ENCODE measurements around the gene LRP1.

The LRP1 gene

DNA sequence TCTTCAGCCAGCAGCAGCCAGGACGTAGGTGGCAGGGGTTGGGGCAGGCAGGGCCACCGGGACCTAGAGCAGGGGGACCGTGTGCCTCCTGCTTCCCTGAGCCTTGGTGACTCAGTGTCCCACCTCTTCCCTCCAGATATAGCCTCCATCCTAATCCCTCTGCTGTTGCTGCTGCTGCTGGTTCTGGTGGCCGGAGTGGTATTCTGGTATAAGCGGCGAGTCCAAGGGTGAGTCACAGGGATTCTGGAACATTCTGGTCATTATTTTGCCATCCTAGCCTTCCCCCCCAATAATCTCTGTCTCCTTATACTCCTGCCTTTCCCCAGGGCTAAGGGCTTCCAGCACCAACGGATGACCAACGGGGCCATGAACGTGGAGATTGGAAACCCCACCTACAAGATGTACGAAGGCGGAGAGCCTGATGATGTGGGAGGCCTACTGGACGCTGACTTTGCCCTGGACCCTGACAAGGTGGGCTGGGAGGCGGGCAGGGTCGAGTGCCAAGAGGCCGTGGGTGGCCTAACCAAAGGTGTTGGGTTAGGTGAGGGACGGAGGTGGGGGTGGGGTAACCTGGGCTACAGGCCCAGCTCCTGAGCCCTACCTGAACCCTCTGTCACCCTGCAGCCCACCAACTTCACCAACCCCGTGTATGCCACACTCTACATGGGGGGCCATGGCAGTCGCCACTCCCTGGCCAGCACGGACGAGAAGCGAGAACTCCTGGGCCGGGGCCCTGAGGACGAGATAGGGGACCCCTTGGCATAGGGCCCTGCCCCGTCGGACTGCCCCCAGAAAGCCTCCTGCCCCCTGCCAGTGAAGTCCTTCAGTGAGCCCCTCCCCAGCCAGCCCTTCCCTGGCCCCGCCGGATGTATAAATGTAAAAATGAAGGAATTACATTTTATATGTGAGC lies 83.8 kb downstream of the LRP1 start:
- TF ChIP-seq, protein P1, sequence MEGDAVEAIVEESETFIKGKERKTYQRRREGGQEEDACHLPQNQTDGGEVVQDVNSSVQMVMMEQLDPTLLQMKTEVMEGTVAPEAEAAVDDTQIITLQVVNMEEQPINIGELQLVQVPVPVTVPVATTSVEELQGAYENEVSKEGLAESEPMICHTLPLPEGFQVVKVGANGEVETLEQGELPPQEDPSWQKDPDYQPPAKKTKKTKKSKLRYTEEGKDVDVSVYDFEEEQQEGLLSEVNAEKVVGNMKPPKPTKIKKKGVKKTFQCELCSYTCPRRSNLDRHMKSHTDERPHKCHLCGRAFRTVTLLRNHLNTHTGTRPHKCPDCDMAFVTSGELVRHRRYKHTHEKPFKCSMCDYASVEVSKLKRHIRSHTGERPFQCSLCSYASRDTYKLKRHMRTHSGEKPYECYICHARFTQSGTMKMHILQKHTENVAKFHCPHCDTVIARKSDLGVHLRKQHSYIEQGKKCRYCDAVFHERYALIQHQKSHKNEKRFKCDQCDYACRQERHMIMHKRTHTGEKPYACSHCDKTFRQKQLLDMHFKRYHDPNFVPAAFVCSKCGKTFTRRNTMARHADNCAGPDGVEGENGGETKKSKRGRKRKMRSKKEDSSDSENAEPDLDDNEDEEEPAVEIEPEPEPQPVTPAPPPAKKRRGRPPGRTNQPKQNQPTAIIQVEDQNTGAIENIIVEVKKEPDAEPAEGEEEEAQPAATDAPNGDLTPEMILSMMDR (IDR thresholded peaks at IDR 0.05): no peak
- Histone ChIP-seq H3K9me3 (ENCODE audit: control insufficient read depth, low read length) (no peaks in the 10 kb centered on the region), H3K4me3 (ENCODE audit: low read depth, low read length) (no peak overlapping the region), H3K79me2 (no peaks in the 10 kb centered on the region), H3K36me3 (ENCODE audit: control insufficient read depth, insufficient read depth, low read length) (no peaks in the 10 kb centered on the region), H3K9ac (no peak overlapping the region), H2AFZ (no peak overlapping the region), H3K27me3 (ENCODE audit: control insufficient read depth, insufficient read depth, low read length) (peaks cover 10% of the 10 kb centered on the region), H3K4me2 (ENCODE audit: low read length) (no peak overlapping the region), H3K27ac (no peak overlapping the region), H3K4me1 (peaks cover 4% of the 10 kb centered on the region)

DNA sequence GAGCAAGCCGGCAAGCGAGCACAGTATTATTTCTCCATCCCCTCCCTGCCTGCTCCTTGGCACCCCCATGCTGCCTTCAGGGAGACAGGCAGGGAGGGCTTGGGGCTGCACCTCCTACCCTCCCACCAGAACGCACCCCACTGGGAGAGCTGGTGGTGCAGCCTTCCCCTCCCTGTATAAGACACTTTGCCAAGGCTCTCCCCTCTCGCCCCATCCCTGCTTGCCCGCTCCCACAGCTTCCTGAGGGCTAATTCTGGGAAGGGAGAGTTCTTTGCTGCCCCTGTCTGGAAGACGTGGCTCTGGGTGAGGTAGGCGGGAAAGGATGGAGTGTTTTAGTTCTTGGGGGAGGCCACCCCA lies 84.4 kb downstream of the LRP1 start:
- no peak overlapping the region for H3K27ac ChIP-seq
- H3K4me1 ChIP-seq: peaks cover 6% of the 10 kb centered on the region

DNA sequence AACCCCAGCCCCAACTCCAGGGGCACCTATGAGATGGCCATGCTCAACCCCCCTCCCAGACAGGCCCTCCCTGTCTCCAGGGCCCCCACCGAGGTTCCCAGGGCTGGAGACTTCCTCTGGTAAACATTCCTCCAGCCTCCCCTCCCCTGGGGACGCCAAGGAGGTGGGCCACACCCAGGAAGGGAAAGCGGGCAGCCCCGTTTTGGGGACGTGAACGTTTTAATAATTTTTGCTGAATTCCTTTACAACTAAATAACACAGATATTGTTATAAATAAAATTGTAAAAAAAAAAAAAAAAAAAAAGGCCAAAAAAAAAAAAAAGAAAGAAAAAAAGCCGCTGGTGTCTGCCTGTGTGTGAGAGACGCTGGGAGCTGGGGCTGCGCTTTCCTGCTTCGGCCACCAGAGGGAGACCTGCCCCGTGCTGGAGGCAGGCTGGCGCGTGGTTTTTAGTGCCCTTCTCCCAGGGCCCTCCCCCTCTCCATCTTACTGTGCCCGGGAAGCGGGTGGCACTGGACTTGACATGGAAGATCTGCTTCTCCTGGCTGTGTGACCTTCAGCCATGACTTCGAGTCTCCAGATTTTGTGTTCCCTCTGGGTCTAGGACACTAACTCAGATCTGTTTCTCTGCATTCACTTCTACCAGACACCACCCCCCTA lies 84.9 kb downstream of the LRP1 start:
- no peak overlapping the region for H3K27ac ChIP-seq
- no peak overlapping the region for H3K4me3 ChIP-seq (ENCODE audit: low read depth, low read length)
- H3K27me3 ChIP-seq (ENCODE audit: control insufficient read depth, insufficient read depth, low read length): peaks cover 10% of the 10 kb centered on the region
- no peak overlapping the region for H2AFZ ChIP-seq
- no peaks in the 10 kb centered on the region for H3K79me2 ChIP-seq
- H3K4me2 ChIP-seq (ENCODE audit: low read length): no peak overlapping the region
- peaks cover 7% of the 10 kb centered on the region for H3K4me1 ChIP-seq
- H3K36me3 ChIP-seq (ENCODE audit: control insufficient read depth, insufficient read depth, low read length): no peaks in the 10 kb centered on the region
- TF ChIP-seq, protein P1 (IDR thresholded peaks at IDR 0.05): peak; percentile 94
- H3K9me3 ChIP-seq (ENCODE audit: control insufficient read depth, low read length): no peaks in the 10 kb centered on the region
- H3K9ac ChIP-seq: no peak overlapping the region

More for the DNA sequence above, 84.4 kb downstream of the LRP1 start:
- Histone ChIP-seq H3K9ac (no peak overlapping the region), H3K79me2 (no peaks in the 10 kb centered on the region), H2AFZ (no peak overlapping the region), H3K4me2 (ENCODE audit: low read length) (no peak overlapping the region), H3K9me3 (ENCODE audit: control insufficient read depth, low read length) (no peaks in the 10 kb centered on the region), H3K4me3 (ENCODE audit: low read depth, low read length) (no peak overlapping the region), H3K27me3 (ENCODE audit: control insufficient read depth, insufficient read depth, low read length) (peaks cover 10% of the 10 kb centered on the region), H3K36me3 (ENCODE audit: control insufficient read depth, insufficient read depth, low read length) (no peaks in the 10 kb centered on the region)
- TF ChIP-seq, protein P1 (IDR thresholded peaks at IDR 0.05): no peak

DNA sequence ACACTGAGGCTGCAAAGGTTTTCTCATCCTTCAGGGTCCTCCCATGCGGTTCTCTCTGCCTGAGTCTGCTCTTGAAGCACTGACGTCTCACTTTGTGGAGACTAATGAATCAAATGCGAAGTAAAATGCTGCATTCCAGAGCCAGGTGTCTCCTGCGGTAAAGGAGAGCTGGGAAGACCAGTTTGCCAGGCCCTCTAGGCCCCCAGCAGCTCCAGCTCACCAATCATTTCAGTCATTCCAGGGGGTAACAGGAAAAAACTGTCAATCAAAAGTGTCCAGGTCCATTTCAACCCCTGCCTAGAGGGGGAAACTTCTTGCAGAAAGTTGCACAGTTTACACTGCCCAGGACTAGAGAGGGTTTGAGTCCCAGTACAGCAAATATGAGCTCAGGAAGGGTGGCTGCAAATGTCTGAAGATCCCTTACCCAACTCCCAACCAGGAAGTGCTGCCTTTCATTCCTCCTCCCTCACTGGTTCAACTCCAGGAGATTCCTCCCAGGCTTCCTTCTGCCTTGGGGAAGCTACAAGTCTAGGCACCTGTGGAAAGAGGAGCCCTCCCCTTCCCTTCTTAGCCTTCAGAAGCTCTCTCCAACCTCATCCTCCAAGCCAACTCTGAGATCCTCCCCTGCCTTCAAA lies 85.6 kb downstream of the LRP1 start:
- Histone ChIP-seq H3K4me1 (peaks cover 7% of the 10 kb centered on the region), H2AFZ (no peak overlapping the region), H3K4me3 (ENCODE audit: low read depth, low read length) (no peak overlapping the region), H3K36me3 (ENCODE audit: control insufficient read depth, insufficient read depth, low read length) (no peaks in the 10 kb centered on the region), H3K79me2 (no peaks in the 10 kb centered on the region), H3K4me2 (ENCODE audit: low read length) (no peak overlapping the region), H3K9me3 (ENCODE audit: control insufficient read depth, low read length) (no peaks in the 10 kb centered on the region), H3K27me3 (ENCODE audit: control insufficient read depth, insufficient read depth, low read length) (peaks cover 10% of the 10 kb centered on the region), H3K27ac (no peak overlapping the region), H3K9ac (no peak overlapping the region)
- TF ChIP-seq, protein P1 (IDR thresholded peaks at IDR 0.05): no peak

Measured in parathyroid adenoma (tissue), 2 donors.